Measurements from ENCODE around the gene ASPSCR1.

ASPSCR1 gene

GRCh38 chr17:81958633-81959342 lies 18.6 kb upstream of the ASPSCR1 start:
- FAIRE-seq (no peak), DNase-seq (ENCODE audit: extremely low spot score, insufficient read length, low read depth) (no peak)

GRCh38 chr17:81959362-81960129 lies 17.9 kb upstream of the ASPSCR1 start:
- FAIRE-seq: no peak
- DNase-seq (ENCODE audit: extremely low spot score, insufficient read length, low read depth): peak; percentile 67

- DNase-seq (ENCODE audit: extremely low spot score, insufficient read length, low read depth) (no peak), FAIRE-seq (no peak)
Observed at GRCh38 chr17:81960130-81960958, 17.1 kb upstream of the ASPSCR1 start.

- FAIRE-seq (no peak), DNase-seq (ENCODE audit: extremely low spot score, insufficient read length, low read depth) (no peak)
Observed at GRCh38 chr17:81961087-81961511, 16.3 kb upstream of the ASPSCR1 start, which contains the start of gene NOTUM. Gene NOTUM (minus strand): TSS chr17:81961187. CDS start chr17:81960909, 278 bp downstream.

DNA sequence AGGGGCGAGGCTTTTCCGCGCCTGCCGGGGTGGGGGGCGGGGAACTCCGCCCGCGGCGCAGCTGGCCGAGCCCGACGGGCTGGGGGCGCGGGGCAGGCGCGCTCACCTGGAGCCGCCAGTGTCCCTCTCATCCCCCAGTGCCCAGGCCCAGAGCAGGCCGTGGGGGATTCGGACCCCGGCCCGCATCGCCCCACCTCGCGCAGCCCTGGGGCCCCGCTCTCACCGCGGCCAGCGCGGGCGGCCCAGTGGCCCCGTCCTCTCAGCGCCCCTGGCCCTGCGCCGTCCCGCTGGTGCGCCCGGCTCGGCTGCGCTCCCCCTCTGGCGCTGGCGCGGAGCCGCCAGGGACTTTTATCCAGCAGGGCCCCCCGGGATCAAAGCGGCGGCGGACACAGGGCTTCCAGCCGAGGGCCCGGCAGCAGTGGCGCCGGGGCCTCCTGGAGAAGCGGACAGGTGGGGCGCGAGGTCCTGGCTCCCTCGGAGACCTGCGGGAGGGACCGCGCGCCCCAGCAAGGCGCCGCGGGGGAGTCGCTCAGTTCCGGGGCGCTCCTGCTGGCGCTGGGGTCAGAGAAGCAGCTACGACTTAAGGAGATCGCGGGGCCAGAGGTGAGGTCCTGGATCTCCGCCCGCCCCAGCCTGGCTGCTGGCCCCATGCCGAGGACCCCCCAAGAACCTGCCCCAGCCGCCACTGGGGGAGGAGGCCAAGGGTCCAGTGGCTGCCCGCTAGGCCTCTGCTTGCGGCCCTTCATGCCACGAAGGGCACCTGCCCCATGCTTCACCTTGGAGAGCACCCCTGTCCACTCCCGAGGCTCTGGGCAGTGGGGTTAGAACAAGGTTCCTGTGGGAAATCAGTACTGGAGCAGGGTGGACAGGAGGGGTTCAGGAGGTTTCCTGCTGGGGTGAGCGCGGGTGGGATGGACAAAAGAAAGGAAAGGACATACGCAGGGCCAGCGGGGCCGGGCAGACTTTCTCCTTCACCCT lies 15.6 kb upstream of the ASPSCR1 start:
- DNase-seq (ENCODE audit: extremely low spot score, insufficient read length, low read depth) (no peak), FAIRE-seq (no peak)

DNA sequence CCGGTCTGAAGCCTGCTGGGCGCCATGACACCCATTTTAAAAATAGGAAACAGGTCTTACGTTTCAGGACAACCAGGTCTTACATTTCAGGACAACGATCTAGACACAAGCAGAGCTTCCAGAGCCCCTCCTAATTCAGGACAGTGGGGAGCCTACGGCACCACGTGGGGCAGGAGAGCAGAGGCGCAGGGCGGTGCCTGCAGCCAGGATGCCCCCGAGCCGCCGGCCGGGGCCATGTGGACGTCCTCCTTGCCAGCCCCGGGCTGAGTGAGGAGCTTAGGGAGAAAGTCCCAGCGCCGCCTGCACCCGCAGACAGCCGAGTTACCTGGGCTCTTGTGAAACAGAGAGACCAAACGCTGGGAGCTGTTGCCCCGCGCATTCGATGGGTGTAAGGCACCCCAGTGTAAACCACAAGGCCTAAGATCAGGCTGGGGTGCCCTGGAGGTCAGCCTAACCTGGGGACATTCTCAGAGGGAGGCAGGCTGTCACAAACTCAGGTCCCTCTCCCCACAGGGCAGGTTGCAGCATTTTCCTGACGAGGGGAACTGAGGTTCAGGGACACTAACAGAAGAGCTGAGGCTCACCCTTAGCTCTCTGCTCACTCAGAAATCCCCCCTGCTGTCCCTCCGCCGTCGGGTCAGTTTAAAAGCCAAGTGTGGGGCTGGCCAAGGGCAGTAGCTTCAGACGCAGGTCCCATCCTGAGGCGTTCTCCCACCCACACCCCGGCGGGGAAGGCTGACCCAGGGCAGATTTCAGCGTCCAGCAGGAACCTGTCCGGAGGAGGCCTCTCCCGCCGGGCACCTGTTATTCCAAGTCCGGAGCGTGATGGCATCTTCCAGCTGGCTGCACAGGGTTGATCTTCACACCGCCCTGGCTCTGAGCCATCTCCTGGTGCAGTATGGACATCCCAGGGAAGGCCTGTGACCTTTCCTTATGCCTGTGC lies 14.7 kb upstream of the ASPSCR1 start:
- FAIRE-seq: no peak

GRCh38 chr17:81964081-81964849 lies 13.2 kb upstream of the ASPSCR1 start:
- DNase-seq (ENCODE audit: extremely low spot score, insufficient read length, low read depth) (no peak), FAIRE-seq (no peak)

More for the DNA sequence above, 14.7 kb upstream of the ASPSCR1 start:
- no peak for DNase-seq (ENCODE audit: extremely low spot score, insufficient read length, low read depth)

GRCh38 chr17:81966343-81967243 lies 10.8 kb upstream of the ASPSCR1 start:
- FAIRE-seq (no peak), DNase-seq (ENCODE audit: extremely low spot score, insufficient read length, low read depth) (no peak)

DNA sequence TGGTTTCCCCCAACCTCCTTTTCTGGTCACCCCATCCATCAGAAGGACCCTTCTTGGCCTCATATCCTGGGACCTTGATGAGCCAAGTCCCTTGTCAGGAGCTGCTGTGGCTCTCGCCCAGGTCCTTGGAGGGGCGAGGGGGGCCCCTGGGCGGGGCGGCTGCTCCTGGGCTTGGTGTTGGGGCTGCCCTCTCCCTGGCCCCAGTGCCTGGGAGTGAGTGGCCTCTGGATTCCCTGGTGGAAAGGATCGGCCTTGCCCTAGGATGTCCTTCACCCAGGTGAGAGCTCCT lies 10.2 kb upstream of the ASPSCR1 start:
- FAIRE-seq: no peak
- DNase-seq (ENCODE audit: extremely low spot score, insufficient read length, low read depth): no peak

GRCh38 chr17:81967533-81968395 lies 9.7 kb upstream of the ASPSCR1 start:
- peak; percentile 74 for DNase-seq (ENCODE audit: extremely low spot score, insufficient read length, low read depth)
- FAIRE-seq: peak; percentile 70

GRCh38 chr17:81968396-81968745 lies 9.1 kb upstream of the ASPSCR1 start:
- FAIRE-seq: no peak

DNA sequence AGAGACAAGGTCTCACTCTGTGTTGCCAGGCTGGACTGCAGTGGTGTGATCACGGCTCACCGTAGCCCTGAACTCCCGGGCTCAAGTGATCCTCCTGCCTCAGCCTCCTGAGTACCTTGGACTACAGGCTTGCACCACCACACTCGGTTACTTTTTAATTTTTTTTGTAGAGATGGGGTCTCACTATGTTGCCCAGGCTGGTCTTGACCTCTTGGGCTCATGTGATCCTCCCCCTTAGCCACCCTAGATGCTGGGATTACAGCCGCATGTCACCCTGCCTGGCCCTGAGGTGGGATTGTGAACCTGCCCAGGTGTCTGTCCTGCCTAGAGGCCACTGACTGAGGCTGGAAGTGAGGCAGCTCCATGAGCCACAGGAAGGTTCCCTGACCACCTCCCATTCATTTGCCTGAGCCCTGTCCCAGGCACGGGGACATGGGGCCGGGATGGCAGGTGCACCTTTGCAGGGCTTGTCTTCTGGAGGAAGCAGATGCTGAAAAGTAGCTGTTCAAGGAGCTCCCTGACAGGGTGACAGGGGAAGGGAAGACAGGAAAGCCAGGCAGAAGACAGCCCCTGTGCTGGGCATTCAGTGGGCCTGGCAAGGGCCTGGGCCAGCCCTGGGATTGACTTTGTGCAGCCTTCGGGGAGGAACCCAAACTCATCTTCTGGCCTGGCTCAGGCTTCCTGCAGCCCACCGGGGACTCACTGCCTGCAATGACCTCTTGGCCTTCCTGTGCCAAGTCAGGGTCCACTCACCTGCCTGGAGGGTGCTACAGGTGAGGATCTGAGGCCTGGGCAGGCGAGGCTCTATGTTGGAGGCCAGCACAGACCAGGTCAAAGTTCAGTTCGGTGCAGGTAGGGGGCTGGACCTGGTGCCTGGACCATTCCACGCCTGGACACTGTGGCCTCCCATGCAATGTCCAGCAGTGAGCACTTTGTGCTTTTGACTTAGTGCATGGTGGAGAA lies 8.3 kb upstream of the ASPSCR1 start:
- FAIRE-seq: no peak
- no peak for DNase-seq (ENCODE audit: extremely low spot score, insufficient read length, low read depth)

More at GRCh38 chr17:81968396-81968745, 9.1 kb upstream of the ASPSCR1 start:
- DNase-seq (ENCODE audit: extremely low spot score, insufficient read length, low read depth): no peak

DNA sequence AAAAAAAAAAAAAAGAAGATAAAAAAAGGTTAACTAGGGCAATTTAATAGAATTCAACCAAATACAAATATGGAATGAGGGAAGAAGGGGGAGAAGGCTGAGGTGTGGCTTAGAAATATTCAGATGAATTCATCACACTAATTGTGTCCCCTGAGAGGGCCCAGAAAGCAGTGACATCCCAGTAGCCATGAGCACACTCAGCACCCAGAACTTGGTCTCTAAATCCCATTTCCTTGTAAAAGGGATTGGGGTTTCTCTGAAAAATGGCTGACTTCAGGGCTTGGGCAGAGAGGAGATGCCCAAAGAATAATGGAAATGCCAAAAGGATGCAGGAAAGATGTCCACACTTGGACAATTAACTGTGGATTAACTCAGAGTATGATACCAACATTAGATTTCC lies 4.0 kb upstream of the ASPSCR1 start:
- DNase-seq (ENCODE audit: extremely low spot score, insufficient read length, low read depth) (no peak), FAIRE-seq (no peak)

- DNase-seq (ENCODE audit: extremely low spot score, insufficient read length, low read depth) (no peak), FAIRE-seq (no peak)
Observed at GRCh38 chr17:81976332-81977210, 858 bp upstream of the ASPSCR1 start.

Measured in GM18507 (cell line).